Progenitor cell of endocrine pancreas (in vitro differentiated cells): ENCODE data around the gene MARCHF6. TPM values are rescaled to one million over a fixed set of nuclear protein-coding genes. Genes with fewer than 3 reads are reported as not detected.

Experiments
- DNase-seq: peaks from one replicate; pipeline ENCODE4 v3.0.0; 2021; ENCODE audit warnings: low spot score; ENCODE audit not compliant: unreplicated experiment
- H3K27ac Mint-ChIP-seq: 2 replicates; pipeline ENCODE4 v1.8.0; 2021; ENCODE audit warnings: mild to moderate bottlenecking, moderate library complexity, mixed read lengths
- H3K27me3 Mint-ChIP-seq: 2 replicates; pipeline ENCODE4 v1.8.0; 2021; ENCODE audit warnings: mixed read lengths
- H3K36me3 Mint-ChIP-seq: 2 replicates; pipeline ENCODE4 v1.8.0; 2022; ENCODE audit warnings: mixed read lengths; ENCODE audit not compliant: insufficient read depth
- H3K4me1 Mint-ChIP-seq: 2 replicates; pipeline ENCODE4 v1.8.0; 2021; ENCODE audit warnings: low read depth, mixed read lengths
- H3K4me3 Mint-ChIP-seq: 2 replicates; pipeline ENCODE4 v1.8.0; 2021; ENCODE audit warnings: low read depth, mild to moderate bottlenecking, moderate library complexity, mixed read lengths
- H3K9me3 Mint-ChIP-seq: 2 replicates; pipeline ENCODE4 v1.8.0; 2021; ENCODE audit warnings: low read depth, mixed read lengths
- CTCF ChIP-seq: fragments of 200-600 bp; sonication (generic); IDR thresholded peaks from one replicate; pipeline ENCODE4 v1.5.0; 2021; ENCODE audit warnings: antibody characterized with exemption, mild to moderate bottlenecking; ENCODE audit not compliant: unreplicated experiment
- total RNA-seq: library from RNA; stranded (reverse); gene quantifications from 2 replicates; pipeline ENCODE4 v1.2.1, GENCODE V29; 2021

MARCHF6 gene
- total RNA-seq, 1 donor from 2014 or later: 239 TPM

GRCh38 chr5:10321882-10322281, 31.6 kb upstream of the MARCHF6 start:
- no peak for DNase-seq
- Mint-ChIP-seq H3K36me3 (no peaks in the 10 kb centered on the region), H3K4me3 (no peak overlapping the region), H3K27me3 (no peaks in the 10 kb centered on the region), H3K4me1 (peaks cover 9% of the 10 kb centered on the region), H3K27ac (no peak overlapping the region), H3K9me3 (no peaks in the 10 kb centered on the region)
- no peak for TF ChIP-seq CTCF

- no peaks in the 10 kb centered on the region for H3K36me3 Mint-ChIP-seq
- TF ChIP-seq CTCF: no peak
- peaks cover 9% of the 10 kb centered on the region for H3K4me1 Mint-ChIP-seq
- no peak overlapping the region for H3K27ac Mint-ChIP-seq
- peaks cover 4% of the 10 kb centered on the region for H3K27me3 Mint-ChIP-seq
- no peak overlapping the region for H3K4me3 Mint-ChIP-seq
- no peak for DNase-seq
- H3K9me3 Mint-ChIP-seq: no peaks in the 10 kb centered on the region
These were observed 29.7 kb upstream of the MARCHF6 start for GRCh38 chr5:10323588-10324488.

GRCh38 chr5:10324518-10325370, 28.8 kb upstream of the MARCHF6 start:
- Mint-ChIP-seq H3K4me1 (peaks cover 9% of the 10 kb centered on the region), H3K27ac (no peak overlapping the region), H3K36me3 (no peaks in the 10 kb centered on the region), H3K9me3 (no peaks in the 10 kb centered on the region), H3K4me3 (no peak overlapping the region), H3K27me3 (peaks cover 11% of the 10 kb centered on the region)
- no peak for DNase-seq
- no peak for TF ChIP-seq CTCF

- TF ChIP-seq CTCF: no peak
- Mint-ChIP-seq H3K36me3 (no peaks in the 10 kb centered on the region), H3K27me3 (peaks cover 47% of the 10 kb centered on the region), H3K4me1 (peaks cover 16% of the 10 kb centered on the region), H3K9me3 (no peaks in the 10 kb centered on the region), H3K4me3 (no peak overlapping the region), H3K27ac (no peak overlapping the region)
- DNase-seq: no peak
These were observed 25.2 kb upstream of the MARCHF6 start for GRCh38 chr5:10328323-10328722.

GRCh38 chr5:10329446-10329819, 24.1 kb upstream of the MARCHF6 start:
- H3K4me1 Mint-ChIP-seq: peaks cover 14% of the 10 kb centered on the region
- no peak for DNase-seq
- no peak overlapping the region for H3K27ac Mint-ChIP-seq
- no peaks in the 10 kb centered on the region for H3K9me3 Mint-ChIP-seq
- peaks cover 54% of the 10 kb centered on the region for H3K27me3 Mint-ChIP-seq
- no peak for TF ChIP-seq CTCF
- H3K4me3 Mint-ChIP-seq: no peak overlapping the region
- H3K36me3 Mint-ChIP-seq: no peaks in the 10 kb centered on the region
